NCI-H524 (cell line): ENCODE results near the gene MACROD2.
"Not testable (repeated sequence)": the region's sequence is repeated elsewhere in the genome, so short reads cannot be mapped to it uniquely, and the experiment has no call there.

Source experiments
- DNase-seq, 2 experiments: peaks; one replicate each; lab custom pipeline; 2025; lab: John Stamatoyannopoulos, UW

Gene MACROD2

GRCh38 chr20:15965165-15965564 lies 1969.8 kb downstream of the MACROD2 start:
- no peak for DNase-seq

DNA sequence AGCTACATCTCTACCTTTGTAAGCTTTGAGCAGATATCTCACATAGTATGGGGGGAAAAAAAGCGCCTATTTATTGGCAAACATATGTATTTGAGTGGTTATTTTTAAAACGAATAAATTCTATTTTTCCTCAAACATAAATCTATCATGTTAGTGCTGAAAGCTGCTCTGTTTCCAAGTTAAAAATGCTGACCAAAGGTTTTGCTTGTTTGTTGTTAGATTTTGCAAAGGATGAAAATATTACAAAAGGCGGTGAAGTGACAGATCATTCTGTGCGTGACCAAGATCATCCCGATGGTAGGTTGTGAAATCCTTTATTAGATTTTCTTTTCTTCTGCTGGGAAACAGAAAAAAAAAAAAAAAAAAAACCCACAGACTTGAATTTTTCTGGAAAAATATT lies 1972.0 kb downstream of the MACROD2 start:
- DNase-seq: no peak

GRCh38 chr20:15976047-15976736 lies 1980.9 kb downstream of the MACROD2 start:
- peak; percentile 48 to 69 for DNase-seq

DNA sequence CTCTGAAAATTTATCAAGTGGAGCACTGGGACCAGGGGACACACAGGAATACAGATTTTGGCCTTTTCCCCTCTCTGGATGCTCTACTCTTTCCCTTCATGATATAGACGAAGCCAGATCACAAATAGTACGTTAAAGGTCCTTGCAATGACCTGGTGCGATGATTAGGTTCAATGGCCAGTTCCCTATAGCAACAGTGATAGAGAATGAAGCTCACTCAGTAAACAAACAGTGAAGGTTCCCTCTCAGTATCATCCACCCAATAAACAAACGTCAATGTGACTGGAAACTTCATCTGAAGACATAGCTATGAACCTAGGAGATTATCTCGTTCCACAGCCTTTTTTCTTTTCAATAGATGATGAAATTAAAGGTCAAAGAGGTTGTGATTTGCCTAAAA lies 1981.7 kb downstream of the MACROD2 start:
- DNase-seq: no peak

GRCh38 chr20:15977758-15978157 lies 1982.4 kb downstream of the MACROD2 start:
- DNase-seq: no peak

- DNase-seq: not testable (repeated sequence)
Observed at GRCh38 chr20:15985494-15986368, 1990.4 kb downstream of the MACROD2 start.

DNA sequence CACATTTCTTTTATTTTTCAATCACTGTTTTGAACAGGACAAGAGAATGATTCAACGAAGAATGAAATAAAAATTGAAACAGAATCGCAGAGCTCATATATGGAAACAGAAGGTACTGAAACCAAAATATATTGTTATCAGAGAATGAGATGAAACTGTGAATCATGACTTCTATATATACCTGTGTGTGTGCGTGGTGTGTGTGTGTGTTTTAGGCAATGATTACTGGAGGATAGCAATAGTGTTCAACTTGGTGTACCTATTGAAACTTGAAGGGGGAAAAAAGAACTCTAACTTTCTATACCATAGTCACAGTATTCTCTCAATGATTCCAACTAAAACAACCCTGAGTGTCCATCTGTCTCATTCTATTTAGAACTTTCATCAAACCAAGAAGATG lies 1991.4 kb downstream of the MACROD2 start:
- no peak for DNase-seq

DNA sequence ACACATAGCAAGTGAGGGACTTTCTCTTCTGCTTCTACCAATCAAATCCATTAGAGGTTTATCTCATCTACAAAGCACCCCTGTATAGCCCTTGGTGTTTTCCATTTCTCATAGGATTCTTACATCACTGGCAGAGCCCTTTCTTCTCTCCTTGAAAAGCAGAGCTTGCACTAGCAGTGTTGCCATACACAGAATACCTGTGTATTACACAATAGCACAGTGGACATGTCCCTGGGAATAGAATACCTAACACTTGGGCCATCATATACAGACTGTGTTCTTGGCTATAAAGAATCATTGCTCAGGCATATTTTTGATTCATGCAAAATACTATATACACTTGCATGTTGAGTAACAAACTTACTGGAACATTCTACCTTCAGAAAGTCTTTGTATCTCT lies 1996.0 kb downstream of the MACROD2 start:
- no peak for DNase-seq

- no peak for DNase-seq
Observed at GRCh38 chr20:15992564-15992963, 1997.2 kb downstream of the MACROD2 start.

DNA sequence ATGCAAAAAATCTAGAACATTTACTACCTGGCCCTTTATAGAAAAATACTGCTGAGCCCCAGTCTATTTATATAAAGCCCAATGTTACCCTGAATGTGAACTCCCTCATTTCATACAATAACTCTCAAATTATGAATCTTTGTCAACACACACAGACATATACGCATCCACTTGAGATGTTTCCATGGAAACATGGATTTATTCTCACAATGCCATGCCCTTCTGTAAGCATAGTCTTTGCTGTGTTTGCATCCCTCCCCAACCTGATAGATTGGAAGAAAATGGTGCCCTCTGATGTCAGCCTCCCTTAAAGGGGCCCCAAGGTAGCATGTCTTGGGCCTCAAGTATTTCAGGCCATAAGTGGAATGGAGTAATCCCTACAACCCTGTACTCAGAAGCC lies 2004.8 kb downstream of the MACROD2 start:
- no peak for DNase-seq

GRCh38 chr20:16001286-16001685 lies 2006.0 kb downstream of the MACROD2 start:
- DNase-seq: no peak

- DNase-seq: no peak
Observed at GRCh38 chr20:16003310-16003709, 2008.0 kb downstream of the MACROD2 start.

DNA sequence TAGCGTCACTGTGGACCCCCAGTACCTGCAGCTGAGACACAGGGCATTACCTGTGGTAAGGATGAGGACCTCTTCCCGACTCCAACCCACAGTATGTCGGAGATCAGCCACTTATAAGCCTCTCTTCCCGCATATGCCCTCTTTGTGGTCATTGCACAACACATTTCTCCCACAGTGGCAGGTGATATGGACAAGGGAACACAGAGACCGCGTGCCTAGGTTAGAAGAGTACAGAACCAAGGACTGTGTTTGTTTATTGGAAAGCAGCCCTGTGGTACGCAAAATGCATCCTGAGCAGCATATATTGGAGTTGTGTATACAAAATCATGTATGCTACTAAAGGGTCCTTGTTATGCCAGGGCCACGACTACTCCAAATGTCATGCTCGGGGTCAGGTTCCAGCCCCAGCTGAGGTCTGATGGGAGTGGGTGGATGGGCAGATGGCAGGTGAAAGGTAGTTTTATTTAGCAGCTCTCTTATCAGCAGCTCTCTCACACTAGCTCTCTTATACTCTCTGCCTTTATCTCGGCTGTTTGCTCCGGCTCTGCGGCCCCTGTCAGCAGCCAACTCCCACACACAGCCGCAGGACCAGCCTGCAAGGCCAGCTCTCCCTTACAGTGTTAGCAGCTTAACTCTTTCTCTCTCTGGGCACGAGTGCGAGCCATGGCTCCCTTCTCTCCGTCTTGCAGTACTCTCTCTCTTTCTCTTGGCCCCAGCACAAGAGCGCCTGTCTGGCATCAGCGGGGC lies 2009.0 kb downstream of the MACROD2 start:
- DNase-seq: no peak

DNA sequence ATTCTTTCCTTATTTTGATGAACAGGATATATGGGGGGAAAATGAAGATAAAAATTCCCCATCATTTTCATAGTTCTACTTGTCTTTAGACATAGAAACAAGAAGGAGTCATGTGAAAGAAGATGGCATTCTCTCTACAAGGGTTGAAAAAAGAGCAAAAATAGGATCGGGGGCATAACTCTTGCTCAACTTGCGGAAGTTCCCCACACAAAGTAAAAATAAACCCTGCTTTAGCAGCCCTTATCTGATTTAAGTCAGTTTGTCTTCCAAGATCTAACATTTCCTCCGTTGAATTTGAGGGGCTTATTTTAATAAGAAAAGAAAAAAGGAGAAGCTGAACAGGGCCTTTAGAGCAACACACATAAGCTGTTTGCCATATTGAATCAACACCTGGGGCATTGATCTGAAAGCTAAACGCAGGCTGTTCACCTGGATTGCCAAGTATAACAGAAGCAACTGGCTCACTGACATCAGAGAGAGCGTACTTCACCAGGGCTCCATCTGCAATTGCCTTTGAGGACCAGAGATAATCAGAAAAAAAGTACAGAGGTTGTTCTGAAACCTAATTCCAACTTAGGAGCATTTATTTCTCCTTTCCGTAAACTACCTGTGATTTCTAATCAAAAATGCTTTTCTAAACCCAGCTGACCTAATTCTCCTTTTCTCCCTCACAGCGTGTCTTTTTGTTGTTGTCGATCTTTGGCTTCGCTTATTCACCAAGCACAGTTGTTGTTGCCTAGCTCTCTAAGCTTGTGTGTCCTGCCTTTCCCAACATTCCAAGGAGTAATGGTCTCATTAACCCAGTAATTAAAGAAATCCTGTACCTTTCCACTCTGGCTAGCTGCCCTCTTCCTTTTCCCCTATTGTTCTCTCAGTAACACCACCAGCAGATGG lies 2010.0 kb downstream of the MACROD2 start:
- peak; percentile 49 to 80 for DNase-seq

GRCh38 chr20:16005915-16006493 lies 2010.7 kb downstream of the MACROD2 start:
- DNase-seq: peak; percentile 96 to 99

- no peak for DNase-seq
Observed at GRCh38 chr20:16007164-16007563, 2011.8 kb downstream of the MACROD2 start.

DNA sequence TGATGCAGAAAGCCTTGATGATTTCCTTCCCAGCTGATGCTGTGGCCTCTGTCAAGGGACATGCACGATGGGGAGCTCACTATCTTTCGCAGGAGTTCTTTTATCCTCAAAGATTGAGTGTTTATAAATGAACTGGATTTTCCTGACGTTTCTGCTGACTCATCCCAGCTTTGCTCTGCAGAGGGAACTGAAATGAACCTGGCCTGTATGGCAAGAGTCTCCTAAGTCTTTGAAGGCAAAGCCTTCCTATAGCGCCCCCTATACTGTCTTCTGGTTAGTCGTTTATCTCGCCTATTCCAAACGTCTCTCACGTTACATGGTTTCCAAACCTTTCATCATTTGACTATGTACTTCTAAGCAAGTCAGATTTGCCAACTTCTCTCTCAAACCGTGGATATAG lies 2012.6 kb downstream of the MACROD2 start:
- DNase-seq: no peak

- no peak for DNase-seq
Observed at GRCh38 chr20:16011056-16011455, 2015.7 kb downstream of the MACROD2 start.

DNA sequence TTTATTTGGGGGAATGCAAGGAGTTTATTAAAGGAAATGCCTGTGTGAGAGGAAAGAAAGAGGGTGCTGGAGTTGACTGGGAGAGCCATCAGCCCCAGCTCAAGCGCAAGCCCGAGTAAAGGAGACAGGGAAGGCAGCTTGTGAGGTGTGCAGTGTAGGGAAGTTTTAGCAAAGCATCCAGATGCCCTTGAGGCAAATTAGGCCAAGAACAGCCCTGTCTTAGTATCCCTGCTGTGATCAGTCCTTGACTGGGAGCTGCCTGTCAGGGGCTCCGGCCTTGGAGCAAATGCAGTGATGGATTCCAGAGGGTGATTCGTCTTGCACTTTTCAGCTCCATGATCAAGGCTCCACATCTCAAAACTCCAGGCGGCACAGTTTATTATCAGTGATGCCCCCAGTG lies 2016.2 kb downstream of the MACROD2 start:
- DNase-seq: no peak

DNA sequence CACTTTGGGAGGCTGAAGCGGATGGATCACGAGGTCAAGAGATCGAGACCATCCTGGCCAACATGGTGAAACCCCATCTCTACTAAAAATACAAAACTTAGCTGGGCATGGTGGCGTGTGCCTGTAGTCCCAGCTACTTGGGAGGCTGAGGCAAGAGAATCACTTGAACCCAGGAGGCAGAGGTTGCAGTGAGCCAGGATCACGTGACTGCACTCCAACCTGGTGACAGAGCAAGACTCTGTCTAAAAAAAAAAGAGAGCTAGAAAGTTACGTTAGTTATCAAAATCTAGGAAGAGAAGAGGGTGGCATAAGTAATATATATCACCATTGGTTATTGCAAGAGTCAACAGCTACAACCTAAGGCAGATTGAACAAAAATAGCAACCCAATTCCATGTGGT lies 2017.6 kb downstream of the MACROD2 start:
- DNase-seq: not testable (repeated sequence)

DNA sequence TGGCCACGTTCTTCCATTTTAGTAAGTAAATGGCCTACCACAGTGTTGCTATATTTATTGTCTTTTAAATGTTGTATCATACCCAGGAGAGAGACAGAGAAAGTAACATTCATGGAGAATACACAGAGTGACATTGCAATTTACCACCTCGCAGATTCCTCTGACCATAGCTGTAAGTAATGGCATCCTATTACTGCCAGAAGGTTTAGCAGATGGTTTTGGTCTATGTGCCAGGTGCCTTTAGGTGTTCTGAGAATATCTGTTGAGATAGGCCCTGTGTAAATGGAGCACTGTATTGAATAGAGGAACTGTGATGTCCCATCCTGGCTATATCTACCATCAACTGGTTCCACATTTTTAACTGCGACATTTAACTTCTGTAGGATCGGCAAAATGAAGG lies 2018.3 kb downstream of the MACROD2 start:
- peak in 1 of 2 experiments; percentile 14 for DNase-seq
